ENCODE measurements around the gene TUBGCP3. TPM values are rescaled to one million over a fixed set of nuclear protein-coding genes. Genes with fewer than 3 reads are reported as not detected.

The TUBGCP3 gene
- total and polyA plus RNA-seq, 9 of the 15 experiments (the other 6 are each of a cell fraction or from before 2014, with no cell fraction given) = 3.0 to 24.8 (median 15.2) TPM

DNA sequence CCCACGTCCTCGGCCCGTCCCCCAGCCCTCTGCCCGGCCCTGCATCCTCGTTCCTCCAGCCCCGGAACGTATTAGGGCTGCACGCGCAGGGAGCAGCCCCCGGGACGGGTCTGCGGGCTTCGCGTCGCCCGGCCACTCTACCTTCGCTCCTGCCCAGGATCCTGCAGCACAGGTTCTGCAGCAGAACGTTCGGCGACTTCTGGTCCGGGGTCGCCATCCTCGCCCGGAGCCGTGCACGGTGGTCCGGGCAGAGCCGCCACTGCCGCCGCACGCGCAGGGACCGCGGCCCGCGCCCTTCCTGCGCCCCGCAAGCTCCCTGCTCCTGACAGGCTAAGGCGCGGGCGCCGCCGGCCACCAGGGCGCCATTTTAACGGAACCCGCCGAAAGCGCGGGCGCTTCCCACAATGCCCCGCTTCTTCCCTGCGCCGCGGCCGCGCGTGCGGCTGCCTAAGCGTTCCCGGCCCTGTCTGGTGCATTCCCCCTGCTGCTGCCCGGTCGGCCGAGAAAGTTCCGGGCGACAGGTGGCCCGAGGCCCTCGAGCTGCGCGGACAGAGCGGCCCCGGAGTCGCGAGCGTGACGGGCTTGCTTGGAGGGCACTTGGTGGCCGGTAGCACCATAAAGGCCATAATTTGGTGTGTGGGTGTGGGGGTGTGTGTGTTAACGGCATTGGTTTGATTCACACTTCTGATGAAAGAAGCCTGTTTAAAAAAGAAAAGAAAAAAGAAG, at the start of gene TUBGCP3 (continued):
- TF ChIP-seq, protein P1, sequence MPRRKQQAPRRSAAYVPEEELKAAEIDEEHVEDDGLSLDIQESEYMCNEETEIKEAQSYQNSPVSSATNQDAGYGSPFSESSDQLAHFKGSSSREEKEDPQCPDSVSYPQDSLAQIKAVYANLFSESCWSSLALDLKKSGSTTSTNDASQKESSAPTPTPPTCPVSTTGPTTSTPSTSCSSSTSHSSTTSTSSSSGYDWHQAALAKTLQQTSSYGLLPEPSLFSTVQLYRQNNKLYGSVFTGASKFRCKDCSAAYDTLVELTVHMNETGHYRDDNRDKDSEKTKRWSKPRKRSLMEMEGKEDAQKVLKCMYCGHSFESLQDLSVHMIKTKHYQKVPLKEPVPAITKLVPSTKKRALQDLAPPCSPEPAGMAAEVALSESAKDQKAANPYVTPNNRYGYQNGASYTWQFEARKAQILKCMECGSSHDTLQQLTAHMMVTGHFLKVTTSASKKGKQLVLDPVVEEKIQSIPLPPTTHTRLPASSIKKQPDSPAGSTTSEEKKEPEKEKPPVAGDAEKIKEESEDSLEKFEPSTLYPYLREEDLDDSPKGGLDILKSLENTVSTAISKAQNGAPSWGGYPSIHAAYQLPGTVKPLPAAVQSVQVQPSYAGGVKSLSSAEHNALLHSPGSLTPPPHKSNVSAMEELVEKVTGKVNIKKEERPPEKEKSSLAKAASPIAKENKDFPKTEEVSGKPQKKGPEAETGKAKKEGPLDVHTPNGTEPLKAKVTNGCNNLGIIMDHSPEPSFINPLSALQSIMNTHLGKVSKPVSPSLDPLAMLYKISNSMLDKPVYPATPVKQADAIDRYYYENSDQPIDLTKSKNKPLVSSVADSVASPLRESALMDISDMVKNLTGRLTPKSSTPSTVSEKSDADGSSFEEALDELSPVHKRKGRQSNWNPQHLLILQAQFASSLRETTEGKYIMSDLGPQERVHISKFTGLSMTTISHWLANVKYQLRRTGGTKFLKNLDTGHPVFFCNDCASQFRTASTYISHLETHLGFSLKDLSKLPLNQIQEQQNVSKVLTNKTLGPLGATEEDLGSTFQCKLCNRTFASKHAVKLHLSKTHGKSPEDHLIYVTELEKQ (CRISPR knock-in tag; IDR thresholded peaks at IDR 0.05) = no peak
- TF ChIP-seq RB1 (IDR thresholded peaks at IDR 0.05; ENCODE audit: low read depth) (peak; percentile 94), LARP7 (IDR thresholded peaks at IDR 0.05) (no peak), ZNF583 (CRISPR knock-in tag; IDR thresholded peaks at IDR 0.05) (no peak), ZSCAN32 (CRISPR knock-in tag; IDR thresholded peaks at IDR 0.05) (no peak), SMARCB1 (IDR thresholded peaks at IDR 0.05; ENCODE audit: insufficient read length, low read depth) (no peak), NFE2 (IDR thresholded peaks at IDR 0.05; ENCODE audit: low read depth) (no peak), EGR1 (conservative IDR thresholded peaks at IDR 0.05) (peak; percentile 43; the same call in 1 of the 2 replicates), SRSF9 (IDR thresholded peaks at IDR 0.05; ENCODE audit: borderline replicate concordance, low read depth, low read length) (no peak), FOXJ2 (tag; IDR thresholded peaks at IDR 0.05) (no peak), YY1 (IDR thresholded peaks at IDR 0.05; ENCODE audit: borderline replicate concordance in 1 of 3, control insufficient read depth in 1 of 3, extremely low read depth in 1 of 3, insufficient read depth in 3 of 3, insufficient read length in 1 of 3, insufficient replicate concordance in 2 of 3, low read depth in 1 of 3, low read length in 2 of 3) (peak; percentile 80 to 96 (median 92)), MCM2 (IDR thresholded peaks at IDR 0.05; ENCODE audit: low read depth) (no peak), SMARCA5 (IDR thresholded peaks at IDR 0.05) (no peak), GABPB1 (CRISPR knock-in tag; IDR thresholded peaks at IDR 0.05) (peak; percentile 92), NFIX (CRISPR knock-in tag; IDR thresholded peaks at IDR 0.05; ENCODE audit: low read depth) (no peak)
- TF ChIP-seq, protein P2, sequence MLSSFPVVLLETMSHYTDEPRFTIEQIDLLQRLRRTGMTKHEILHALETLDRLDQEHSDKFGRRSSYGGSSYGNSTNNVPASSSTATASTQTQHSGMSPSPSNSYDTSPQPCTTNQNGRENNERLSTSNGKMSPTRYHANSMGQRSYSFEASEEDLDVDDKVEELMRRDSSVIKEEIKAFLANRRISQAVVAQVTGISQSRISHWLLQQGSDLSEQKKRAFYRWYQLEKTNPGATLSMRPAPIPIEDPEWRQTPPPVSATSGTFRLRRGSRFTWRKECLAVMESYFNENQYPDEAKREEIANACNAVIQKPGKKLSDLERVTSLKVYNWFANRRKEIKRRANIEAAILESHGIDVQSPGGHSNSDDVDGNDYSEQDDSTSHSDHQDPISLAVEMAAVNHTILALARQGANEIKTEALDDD (IDR thresholded peaks at IDR 0.05) = no peak
- TF ChIP-seq, protein P3, sequence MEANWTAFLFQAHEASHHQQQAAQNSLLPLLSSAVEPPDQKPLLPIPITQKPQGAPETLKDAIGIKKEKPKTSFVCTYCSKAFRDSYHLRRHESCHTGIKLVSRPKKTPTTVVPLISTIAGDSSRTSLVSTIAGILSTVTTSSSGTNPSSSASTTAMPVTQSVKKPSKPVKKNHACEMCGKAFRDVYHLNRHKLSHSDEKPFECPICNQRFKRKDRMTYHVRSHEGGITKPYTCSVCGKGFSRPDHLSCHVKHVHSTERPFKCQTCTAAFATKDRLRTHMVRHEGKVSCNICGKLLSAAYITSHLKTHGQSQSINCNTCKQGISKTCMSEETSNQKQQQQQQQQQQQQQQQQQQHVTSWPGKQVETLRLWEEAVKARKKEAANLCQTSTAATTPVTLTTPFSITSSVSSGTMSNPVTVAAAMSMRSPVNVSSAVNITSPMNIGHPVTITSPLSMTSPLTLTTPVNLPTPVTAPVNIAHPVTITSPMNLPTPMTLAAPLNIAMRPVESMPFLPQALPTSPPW (CRISPR knock-in tag; IDR thresholded peaks at IDR 0.05) = peak; percentile 15; the same call in 1 of the 2 replicates
- TF ChIP-seq, protein P4, sequence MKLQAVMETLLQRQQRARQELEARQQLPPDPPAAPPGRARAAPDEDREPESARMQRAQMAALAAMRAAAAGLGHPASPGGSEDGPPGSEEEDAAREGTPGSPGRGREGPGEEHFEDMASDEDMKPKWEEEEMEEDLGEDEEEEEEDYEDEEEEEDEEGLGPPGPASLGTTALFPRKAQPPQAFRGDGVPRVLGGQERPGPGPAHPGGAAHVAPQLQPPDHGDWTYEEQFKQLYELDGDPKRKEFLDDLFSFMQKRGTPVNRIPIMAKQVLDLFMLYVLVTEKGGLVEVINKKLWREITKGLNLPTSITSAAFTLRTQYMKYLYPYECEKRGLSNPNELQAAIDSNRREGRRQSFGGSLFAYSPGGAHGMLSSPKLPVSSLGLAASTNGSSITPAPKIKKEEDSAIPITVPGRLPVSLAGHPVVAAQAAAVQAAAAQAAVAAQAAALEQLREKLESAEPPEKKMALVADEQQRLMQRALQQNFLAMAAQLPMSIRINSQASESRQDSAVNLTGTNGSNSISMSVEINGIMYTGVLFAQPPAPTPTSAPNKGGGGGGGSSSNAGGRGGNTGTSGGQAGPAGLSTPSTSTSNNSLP (IDR thresholded peaks at IDR 0.05; ENCODE audit: borderline replicate concordance, low read depth, low read length) = no peak
